HG02870 (cell line): Measurements from ENCODE around the gene E2F2.

Experiments used
- ATAC-seq: cut with Tn5 transposase; IDR thresholded peaks from one replicate; pipeline ENCODE4 v1.9.1; 2021; ENCODE audit warnings: mild to moderate bottlenecking, moderate library complexity; ENCODE audit not compliant: unreplicated experiment

The E2F2 gene

GRCh38 chr1:23469372-23469982 lies 61.6 kb downstream of the E2F2 start:
- ATAC-seq = no peak

DNA sequence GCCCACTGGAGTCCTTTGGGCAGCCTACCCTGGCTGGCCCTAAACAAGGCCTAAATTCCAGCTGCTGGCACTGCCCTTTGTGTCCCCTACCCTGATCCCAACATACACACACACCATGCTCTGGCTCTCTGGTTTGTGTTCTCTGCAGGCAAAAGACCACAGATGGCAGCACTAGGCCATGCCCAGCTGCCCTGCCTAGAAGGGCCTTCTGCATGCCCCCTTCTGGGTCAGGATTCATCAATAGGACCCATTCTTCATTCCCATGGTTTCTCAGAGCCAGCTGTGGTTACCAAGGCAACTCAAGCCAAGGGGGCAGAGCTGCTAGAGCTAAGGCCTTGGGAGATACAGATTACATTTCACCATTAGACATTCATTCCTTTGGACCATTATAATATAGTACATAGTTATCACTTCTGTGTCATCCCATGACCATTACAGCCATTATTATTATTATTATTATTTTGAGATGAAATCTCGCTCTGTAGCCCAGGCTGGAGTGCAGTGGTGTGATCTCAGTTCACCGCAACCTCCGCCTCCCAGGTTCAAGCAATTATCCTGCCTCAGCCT lies 64.5 kb downstream of the E2F2 start:
- ATAC-seq = no peak

GRCh38 chr1:23463286-23463685 lies 67.7 kb downstream of the E2F2 start:
- ATAC-seq = no peak

DNA sequence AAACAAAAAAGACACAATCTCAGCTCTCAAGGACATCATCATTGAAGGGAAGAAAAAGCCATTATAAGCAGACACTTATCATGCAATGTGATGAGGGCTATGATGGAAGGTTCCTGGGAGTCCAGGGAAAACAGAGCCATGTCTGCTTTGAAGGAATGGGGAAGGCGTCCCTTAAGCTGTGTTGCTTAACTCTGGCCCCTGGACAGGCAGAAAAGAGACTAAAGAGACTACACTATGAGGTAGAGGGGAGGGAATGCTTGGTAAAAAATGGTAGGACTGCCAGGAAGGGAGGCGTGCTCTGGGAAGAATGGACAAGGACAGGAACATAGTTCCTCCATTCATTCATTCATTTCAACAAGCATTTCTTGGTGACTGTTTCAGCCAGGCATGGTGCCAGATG lies 68.3 kb downstream of the E2F2 start:
- no peak for ATAC-seq

DNA sequence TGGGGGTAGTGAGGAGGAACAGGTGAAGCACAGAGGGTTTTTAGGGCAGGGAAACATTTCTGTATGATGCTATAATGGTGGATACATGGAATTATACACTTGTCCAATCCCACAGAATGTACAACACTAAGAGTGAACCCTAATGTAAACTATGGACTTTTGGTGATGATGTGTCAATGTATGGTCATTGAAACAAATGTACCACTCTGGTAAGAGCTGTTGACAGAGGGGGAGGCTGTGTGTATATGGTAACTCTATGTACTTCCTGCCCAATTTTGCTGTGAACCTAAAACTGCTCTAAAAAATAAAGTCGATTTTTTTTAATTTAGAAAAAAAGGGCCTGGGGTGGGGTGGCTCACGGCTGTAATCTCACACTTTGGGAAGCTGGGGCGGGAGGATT lies 70.0 kb downstream of the E2F2 start:
- ATAC-seq = no peak

- ATAC-seq = no peak
Observed at GRCh38 chr1:23460519-23460918, 70.5 kb downstream of the E2F2 start.

GRCh38 chr1:23459338-23459757 lies 71.7 kb downstream of the E2F2 start:
- no peak for ATAC-seq
